UCSD-AML1 (cell line): Measurements from ENCODE around the gene CAMSAP1.
"Not testable (repeated sequence)": the region's sequence is repeated elsewhere in the genome, so short reads cannot be mapped to it uniquely, and the experiment has no call there.

Experiments
- DNase-seq: peaks from one replicate; lab custom pipeline; 2025; ENCODE audit not compliant: unreplicated experiment; lab: John Stamatoyannopoulos, UW

CAMSAP1 gene

DNA sequence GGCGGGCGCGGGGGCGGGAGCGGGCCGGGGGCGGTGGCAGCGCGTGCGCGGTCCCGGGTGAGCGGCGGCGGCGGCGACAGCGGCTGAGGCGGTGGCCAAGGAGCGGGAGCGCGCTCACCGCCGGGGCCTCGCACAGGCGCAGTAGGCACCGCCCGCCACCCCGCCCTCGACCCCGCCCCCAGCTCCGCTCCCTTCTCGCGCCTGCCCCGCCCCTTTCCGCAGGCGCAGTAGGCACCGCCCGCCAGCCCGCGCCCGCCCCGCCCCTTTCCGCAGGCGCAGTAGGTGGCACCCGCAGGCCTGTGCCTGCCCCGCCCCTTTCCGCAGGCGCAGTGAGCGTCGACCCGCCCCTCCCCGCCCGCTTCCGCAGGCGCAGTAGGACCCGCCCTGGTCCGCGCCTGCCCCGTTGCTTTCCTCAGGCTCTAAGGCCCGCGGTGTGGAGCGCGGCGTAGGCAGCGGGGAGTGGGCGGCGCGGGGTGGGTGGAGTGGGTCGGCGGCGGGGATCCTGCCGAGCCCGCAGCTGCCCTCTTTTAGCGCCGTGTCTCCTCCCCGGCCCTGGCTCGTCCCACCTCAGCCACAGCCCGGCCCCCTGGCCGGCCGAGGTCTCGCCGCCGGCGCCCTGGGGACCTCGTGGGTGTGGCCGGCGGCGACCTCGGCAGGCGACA lies at the start of gene CAMSAP1:
Gene CAMSAP1, minus strand, starts transcription at position 116 of the 662 bp plus-strand sequence. CDS start 387 bp downstream, outside the sequence.
- DNase-seq: peak; percentile 97

DNA sequence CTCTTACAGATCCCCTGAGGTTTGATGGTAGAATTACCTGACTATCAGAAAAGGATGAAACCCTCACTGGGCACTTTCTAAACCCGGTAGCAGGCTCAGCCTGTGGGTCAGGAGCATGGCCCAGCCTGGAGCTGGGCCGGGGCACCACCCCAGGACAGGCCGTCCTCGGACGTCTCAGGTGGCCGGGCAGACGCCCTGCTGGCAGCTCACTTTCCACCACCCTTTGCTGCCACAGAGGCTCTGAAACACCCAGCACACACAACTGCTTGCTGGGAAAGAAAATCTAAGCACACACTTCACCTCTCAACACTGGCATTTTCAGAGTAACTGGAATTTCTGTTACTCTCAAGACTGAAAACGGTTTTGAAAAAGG lies 49.4 kb upstream of the CAMSAP1 start:
- DNase-seq: no peak

DNA sequence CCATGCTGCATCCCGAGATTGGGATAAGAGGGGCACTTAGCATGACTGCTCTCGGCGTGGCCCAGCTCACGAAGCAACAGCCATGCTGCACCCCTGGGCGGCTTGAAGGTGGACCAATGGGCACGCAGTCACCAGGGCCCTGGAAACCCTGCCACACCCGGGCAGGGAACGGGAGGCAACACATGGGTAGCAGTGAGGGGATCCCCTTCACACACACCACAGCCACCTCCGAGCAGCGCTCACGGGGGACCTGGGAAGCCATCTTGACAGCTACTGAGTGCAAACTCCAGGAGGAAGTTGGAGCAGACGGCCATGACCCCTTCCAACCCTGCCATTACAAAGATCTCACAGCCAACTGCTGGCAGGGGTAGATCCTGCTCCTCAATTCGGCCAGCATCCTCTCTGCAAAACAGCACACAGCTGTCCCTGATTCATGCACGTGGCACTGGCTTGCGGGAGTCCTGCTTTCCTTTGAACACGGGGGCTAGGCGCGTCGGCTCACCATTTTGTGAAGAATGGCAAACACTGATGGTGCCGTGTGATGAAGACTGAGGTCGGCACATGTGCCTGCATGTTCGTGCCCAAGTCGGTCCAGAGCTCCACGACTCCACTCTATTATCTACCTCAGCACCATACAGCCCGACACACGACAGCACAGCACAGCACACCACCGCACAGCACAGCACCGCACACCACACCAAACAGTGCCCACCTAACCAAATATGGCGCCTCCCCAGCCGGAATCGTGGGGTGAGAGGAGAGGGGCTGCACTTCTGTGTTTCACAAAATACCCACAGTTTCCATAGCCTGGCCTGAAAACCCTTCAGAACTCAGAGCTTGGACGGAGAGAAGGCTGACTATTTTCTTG lies 48.8 kb upstream of the CAMSAP1 start:
- no peak for DNase-seq

- no peak for DNase-seq
Measured at GRCh38 chr9:135952664-135953206, 45.4 kb upstream of the CAMSAP1 start.

GRCh38 chr9:135951889-135952663 lies 44.7 kb upstream of the CAMSAP1 start:
- no peak for DNase-seq

DNA sequence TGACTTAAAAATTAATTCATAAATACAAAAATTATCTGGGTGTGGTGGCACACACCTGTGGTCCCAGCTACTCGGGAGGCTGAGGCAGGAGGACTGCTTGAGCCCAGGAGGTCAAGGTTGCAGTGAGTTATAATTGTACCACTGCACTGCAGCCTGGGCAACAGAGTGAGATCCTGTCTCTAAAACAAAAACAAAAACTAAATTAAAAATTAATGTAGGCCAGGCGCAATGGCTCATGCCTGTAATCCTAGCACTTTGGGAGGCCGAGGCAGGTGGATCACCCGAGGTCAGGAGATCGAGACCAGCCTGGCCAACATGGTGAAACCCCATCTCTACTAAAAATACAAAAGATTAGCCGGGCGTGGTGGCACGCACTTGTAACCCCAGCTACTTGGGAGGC lies 44.0 kb upstream of the CAMSAP1 start:
- not testable (repeated sequence) for DNase-seq

DNA sequence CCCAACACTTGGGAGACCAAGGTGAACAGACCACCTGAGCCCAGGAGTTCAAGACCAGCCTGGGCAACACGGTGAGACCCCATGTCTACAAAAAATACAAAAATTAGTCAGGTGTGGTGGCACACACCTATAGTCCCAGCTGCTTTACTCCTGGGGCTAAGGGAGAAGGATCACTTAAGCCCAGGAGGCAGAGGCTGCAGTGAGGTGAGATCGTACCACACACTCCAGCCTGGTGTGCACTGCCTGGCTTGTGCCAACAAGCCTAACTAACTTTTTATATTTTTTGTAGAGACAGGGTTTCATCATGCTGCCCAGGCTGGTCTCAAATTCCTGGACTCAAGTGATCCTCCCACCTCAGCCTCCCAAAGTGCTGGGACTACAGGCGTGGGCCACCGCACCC lies 43.5 kb upstream of the CAMSAP1 start:
- DNase-seq: not testable (repeated sequence)

DNA sequence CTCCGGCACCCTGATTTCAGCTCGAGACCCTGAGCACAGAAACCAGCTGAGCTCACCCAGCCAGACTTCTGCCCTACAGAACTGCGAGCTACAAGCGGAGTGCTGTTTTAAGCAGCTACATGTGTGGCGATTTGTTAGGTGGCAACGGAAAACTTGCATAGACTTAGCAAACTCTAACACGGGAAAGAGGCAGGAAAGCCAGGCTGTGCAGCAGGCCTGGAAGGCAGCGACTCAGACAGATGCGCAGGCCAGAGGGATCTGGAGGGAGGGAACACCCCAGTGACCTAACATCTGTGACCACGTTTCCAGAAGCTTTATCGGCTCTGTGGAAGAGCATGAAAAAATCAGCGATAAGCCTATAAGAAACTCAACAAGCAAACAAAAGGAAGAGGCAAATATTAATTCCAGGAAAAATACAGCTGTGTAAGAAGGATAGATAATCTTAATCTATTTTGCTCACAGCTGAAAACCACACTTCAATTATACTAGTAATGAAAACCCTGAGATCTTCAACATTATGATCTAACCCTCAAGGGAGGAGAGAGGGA lies 42.9 kb upstream of the CAMSAP1 start:
- no peak for DNase-seq

DNA sequence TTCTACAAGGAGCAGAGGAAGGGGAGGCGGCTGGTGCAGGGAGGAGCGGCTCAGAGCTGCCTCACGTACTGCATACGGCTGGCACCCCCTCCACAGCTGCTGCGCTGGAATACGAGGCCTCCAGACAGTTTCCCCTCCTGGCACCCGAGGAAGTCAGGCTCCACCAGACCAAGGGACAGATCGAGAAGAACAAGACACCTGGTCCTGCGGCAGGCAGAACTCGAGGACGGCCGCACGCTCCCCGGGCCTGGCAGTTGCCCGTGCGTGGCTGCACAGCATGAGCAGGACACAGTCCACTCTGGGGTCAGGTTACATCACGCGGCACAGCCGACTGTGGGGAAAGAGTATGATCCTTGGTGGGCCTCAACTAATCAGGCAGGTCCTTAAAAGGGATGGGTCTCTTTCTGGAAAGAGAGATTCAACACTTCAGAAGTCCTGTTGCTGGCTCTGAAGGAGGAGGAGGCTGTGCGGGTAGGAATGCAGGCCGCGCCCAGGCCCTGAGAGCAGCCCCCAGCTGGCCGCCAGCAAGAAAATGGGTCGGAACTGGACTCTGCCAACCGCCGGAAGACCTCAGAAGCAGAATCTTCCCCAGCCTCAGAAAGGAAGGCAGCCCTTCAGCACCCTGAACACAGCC lies 42.3 kb upstream of the CAMSAP1 start:
- no peak for DNase-seq

- DNase-seq: no peak
Measured at GRCh38 chr9:135948968-135949367, 41.6 kb upstream of the CAMSAP1 start.

DNA sequence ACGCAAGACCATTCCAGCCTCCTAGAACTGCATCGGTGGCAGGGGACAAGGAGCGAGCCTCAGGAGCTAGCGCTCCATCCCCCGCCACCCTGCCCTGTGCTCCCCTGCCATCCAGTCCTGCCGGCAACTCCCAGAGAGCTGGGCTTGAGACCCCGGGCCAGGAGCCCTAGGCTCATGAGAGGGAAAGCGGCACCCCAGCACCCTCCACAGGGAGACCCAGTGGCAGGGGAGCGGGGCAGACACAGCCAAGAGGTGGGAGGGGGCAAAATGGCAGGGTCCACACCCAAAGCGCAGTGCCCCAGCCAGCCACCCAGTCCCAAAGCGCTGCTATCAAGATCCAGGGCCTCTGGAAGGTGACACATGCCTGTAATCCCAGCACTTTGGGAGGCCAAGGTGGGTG lies 41.1 kb upstream of the CAMSAP1 start:
- no peak for DNase-seq

DNA sequence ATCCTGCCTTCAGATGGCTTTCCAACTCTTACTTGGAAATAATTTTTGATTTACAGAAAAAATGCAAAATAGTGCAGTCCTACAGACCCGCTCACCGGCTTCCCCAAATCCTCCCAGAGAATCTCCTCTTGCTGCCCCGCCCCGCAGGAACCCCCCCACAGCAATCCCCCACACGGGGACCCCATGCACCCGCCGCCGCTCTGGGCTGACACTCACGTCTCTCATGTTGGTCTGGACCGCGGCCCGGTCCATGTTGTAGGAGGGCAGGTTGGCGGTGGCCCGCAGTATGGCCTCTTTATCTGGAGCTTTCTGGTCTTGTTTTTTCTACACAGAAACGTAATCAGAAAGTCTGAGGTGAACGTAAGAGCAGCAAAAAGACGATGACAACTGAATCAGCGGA lies 40.2 kb upstream of the CAMSAP1 start:
- DNase-seq: no peak

DNA sequence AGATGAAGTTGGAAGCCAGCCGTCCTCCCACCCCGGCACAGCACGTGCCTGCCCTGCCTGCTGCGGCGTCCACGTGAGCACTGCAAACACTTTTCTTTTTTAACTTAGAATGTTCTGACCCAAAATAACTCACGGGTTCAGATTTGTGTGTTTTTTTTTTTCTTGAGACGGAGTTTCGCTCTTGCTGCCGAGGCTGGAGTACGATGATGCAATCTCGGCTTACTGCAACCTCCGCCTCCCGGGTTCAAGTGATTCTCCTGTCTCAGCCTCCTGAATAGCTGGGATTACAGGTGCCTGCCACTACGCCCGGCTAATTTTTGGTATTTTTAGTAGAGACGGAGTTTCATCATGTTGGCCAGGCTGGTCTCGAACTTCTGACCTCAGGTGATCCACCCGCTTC lies 39.8 kb upstream of the CAMSAP1 start:
- DNase-seq: not testable (repeated sequence)

DNA sequence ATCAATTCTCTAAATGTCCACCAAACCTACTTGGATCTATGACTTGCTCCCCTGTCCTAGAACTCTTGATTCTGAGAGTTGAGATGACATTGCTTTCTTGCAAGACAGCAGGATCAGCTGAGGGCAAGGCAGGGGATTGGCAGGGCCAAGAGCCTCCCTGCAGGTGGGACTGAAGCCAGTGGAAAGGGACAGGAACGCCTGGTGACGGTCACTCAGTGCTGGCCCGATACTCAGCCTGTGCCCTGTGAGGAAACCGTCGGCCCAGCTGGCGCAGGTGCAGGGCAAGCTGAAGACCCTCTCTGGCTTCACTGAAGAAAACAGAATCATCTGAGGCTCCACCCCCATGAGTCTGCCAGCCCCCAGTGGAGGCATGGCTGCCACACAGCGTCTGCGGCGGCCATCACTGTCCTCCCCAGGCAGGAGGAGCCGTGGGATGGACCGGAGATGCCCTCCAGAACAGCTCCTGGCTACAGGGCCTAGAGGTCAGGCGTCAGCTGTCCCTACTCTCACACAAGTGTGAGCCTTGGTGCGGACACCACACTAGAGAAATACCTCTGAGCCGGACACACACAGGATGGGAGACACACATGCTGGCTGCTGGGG lies 39.1 kb upstream of the CAMSAP1 start:
- no peak for DNase-seq

- no peak for DNase-seq
Measured at GRCh38 chr9:135945969-135946368, 38.6 kb upstream of the CAMSAP1 start.

GRCh38 chr9:135944444-135945252 lies 37.3 kb upstream of the CAMSAP1 start:
- no peak for DNase-seq

GRCh38 chr9:135943604-135944003 lies 36.3 kb upstream of the CAMSAP1 start:
- not testable (repeated sequence) for DNase-seq

DNA sequence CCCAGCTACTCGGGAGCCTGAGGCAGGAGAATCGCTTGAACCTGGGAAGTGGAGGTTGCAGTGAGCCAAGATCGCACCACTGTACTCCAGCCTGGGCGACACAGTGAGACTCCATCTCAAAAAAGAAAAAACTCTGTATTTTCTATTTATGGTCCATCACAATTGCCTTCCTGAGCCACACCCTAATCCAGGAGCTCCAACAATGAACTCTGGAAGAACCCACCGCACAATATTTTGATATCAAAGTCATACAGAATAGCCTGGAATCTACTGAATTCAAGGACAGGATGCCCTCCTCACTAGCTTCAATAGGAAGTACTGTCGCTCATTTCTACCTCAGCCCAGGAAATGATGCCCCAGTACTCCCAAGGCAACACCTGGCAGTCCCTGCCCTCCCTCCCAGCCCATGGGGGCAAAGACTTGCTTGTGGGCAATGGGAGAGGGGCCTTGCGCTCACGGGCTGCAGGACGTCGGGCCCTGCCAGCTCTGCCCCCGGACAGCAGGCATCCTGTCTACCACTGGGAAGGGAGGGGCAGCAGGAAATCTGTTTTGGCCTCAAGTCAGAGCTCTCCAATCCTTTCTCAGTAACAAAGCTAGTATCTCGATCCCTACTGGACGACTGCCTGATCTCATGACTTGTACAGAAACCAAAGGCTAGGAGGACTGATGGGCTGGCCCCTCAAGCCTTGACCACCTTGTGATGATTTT lies 34.1 kb upstream of the CAMSAP1 start:
- no peak for DNase-seq
